Middle frontal gyrus (tissue), 1 donor: Measurements from ENCODE around the gene BLVRA.
"Not testable (repeated sequence)": the region's sequence is repeated elsewhere in the genome, so short reads cannot be mapped to it uniquely, and the experiment has no call there.

Source experiments
- DNase-seq: peaks from one replicate; pipeline ENCODE4 v3.0.0-alpha.2; 2015; ENCODE audit warnings: low spot score; ENCODE audit errors: extremely low spot score

BLVRA gene

DNA sequence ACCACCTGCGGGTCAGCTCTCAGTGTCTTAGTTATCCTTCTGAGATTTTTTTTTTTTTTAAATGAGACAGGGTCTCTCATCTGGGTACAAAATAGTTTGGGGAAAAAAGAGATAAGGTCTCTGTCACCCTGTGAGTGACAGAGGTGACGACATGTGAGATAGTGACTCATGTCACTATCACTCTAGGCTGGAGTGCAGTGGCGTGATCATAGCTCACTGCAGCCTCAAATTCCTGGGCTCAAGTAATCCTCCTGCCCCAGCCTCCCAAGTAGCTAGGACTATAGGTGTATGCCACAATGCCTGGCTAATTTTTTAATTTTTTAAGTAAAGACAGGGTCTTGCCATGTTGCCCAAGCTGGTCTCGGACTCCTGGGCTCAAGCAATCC is 10.4 kb downstream of the BLVRA start:
- no peak for DNase-seq

DNA sequence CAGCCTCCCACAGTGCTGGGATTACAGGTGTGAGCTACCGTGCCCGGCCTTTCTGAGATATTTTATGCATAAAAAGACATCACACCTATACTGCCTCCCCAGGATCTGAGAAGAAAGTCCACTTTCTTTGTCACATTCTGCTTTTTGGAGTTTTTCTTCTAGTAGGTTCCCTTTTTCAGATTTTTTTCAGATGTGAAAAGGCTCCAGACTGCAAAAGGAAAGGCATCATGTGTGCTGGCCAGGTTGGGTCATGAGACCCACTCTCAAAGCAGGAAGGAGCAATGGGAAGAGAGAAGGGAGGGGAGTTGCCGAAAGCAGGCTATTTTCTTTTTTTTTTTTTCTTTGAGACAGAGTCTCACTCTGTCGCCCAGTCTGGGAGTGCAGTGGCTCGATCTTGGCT is 10.8 kb downstream of the BLVRA start:
- DNase-seq = no peak

- DNase-seq = no peak
These were observed 11.4 kb downstream of the BLVRA start for GRCh38 chr7:43769791-43770465.

DNA sequence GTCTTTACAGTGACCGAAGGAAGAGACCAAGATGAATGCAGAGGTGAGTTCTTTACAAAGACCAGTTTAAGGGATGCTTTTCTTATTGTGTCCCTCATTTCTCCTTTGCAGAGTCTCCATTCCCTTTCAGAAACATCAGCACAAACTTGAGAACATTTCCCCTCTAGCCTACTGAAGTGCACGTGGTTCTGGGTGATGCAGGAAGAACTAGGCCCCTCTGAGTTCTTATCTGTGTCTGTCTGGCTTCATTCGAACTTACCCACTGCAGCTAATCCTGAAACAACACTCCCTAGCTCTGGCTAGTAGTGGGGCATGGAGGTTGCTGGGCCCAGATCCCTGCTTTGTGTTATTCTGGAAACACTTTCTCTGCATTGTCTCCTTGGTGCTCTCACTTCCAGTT is 12.6 kb downstream of the BLVRA start:
- no peak for DNase-seq

- no peak for DNase-seq
These were observed 13.1 kb downstream of the BLVRA start for GRCh38 chr7:43771573-43771972.

DNA sequence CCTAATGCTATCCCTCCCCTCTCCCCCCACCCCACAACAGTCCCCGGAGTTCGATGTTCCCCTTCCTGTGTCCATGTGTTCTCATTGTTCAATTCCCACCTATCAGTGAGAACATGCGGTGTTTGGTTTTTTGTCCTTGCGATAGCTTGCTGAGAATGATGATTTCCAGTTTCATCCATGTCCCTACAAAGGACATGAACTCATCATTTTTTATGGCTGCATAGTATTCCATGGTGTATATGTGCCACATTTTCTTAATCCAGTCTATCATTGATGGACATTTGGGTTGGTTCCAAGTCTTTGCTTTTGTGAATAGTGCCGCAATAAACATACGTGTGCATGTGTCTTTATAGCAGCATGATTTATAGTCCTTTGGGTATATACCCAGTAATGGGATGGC is 14.8 kb downstream of the BLVRA start:
- DNase-seq = not testable (repeated sequence)

DNA sequence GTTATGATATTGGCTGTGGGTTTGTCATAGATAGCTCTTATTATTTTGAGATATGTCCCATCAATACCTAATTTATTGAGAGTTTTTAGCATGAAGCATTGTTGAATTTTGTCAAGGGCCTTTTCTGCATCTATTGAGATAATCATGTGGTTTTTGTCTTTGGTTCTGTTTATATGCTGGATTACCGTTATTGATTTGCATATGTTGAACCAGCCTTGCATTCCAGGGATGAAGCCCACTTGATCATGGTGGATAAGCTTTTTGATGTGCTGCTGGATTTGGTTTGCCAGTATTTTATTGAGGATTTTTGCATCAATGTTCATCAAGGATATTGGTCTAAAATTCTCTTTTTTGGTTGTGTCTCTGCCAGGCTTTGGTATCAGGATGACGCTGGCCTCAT is 16.8 kb downstream of the BLVRA start:
- not testable (repeated sequence) for DNase-seq

GRCh38 chr7:43778293-43779044 is 20.0 kb downstream of the BLVRA start:
- not testable (repeated sequence) for DNase-seq

- no peak for DNase-seq
These were observed 20.7 kb downstream of the BLVRA start for GRCh38 chr7:43779045-43779812.

DNA sequence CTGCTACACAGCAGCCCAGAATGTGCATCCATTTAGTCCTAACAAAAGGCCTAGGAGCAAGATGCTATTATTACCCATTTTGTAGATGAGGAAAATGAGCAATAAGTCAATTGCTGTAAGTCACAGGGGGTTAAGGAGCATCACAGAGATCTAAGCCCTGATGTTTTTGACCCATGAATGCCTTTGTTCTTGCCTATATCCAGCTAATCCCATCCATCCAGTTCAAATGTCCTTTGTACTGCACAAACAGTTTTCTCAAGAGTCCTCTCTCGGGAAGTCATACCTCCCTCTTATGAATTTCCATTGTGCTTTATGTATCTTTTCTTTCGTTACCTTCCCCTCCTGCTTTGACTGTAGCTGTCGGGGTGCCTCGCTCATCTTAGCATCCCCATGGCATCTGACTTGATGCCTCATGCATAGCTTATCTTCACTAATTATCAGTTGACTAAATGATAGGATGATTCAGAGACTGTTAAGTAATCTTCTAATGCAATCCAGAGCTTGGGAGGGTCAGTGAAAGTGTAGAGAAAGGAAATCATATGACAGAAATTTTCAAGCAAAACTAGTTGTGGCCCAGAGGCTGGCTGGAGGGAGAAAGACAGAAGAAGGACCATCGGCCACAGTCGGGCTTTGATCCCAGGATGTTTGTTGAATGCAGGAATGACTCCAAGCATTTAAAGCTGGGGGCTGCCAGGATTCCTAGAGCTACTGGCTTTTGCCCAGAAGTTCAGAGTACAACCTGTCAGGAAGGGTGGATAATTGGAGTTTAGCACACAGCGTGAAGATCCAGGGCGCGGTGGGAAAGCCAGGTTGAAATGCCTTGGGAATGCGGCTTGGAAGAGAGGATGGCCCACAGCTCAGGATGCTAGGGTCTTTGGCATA is 23.5 kb downstream of the BLVRA start:
- DNase-seq = no peak

DNA sequence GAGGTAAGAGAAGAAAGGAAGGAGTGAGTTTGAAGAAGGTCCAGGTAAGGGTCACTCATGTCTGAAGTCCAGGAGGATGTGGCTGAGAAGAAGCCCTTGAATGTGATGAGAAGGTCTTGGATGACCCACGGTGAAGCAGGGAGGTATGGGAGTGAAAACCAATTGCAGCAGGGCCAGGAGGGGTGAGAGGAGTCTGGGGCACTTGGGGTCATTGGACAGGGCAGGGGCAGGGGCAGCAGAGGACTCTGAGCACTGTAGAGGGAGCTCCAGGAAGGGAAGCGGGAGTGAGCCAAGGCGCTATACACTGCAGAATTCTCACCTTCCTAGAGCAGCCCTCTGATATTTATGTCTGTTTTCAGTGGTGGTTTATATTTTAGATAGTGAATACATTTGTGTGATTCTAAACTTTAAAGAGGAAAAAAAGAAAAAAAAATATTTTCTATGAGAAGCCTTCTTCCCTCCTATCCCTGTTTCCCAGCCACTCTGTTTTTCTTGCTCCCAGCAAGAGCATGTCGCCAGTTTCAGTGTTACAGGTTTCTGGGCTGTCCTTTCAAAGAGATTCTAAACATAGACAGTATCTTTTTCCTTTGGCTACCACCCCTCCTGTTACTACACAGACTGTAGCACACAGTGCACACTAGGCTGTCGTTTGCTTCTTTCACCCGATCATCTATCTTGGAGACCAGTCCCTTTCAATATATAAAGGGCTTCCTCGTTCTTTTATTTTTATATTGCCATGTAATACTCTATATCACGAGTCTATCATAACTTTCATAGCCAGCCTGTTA is 24.5 kb downstream of the BLVRA start:
- no peak for DNase-seq

DNA sequence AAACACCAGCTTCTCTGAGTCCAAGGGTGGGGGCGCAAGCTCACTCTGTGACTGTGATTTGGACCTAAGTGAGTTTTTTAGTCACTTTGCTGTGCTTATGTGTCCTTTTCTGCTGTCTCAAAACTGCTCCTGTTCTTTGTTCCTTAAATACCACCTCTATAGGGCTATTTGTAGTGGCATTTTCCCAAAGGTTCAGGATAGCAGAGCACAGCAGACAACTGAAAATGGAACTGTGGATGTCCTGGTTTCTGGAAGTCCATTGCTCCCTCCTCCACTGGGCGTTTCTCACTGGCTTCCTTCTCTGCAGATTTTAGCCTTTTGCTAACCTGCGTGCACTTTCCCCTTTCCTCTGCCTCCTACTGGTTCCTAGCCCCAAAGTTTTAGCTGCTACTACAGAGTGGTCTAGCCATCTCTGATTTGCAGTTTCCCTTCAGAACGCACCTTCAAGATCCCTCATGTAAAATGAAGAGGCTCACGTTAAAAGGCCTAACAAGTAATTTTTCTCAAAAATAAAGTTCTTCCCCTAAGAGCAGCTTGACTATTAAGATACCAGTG is 25.6 kb downstream of the BLVRA start:
- DNase-seq = no peak

GRCh38 chr7:43784585-43785087 is 26.2 kb downstream of the BLVRA start:
- DNase-seq = not testable (repeated sequence)

GRCh38 chr7:43785420-43785819 is 26.9 kb downstream of the BLVRA start:
- no peak for DNase-seq

DNA sequence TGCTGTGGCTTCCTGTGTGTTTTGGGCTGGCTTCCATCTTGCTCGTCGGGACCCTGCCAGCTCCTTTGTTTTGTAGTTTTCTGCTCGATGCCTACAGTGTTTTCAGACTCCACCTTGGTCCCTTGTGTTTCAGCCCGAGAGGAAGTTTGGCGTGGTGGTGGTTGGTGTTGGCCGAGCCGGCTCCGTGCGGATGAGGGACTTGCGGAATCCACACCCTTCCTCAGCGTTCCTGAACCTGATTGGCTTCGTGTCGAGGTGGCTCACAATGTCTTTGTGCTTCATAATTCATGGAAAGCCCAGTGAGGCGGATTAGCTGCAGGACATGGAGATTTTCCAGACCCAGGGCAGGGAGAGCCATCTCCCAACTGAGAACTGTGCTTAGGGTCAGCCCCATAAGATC is 29.3 kb downstream of the BLVRA start:
- DNase-seq = no peak

DNA sequence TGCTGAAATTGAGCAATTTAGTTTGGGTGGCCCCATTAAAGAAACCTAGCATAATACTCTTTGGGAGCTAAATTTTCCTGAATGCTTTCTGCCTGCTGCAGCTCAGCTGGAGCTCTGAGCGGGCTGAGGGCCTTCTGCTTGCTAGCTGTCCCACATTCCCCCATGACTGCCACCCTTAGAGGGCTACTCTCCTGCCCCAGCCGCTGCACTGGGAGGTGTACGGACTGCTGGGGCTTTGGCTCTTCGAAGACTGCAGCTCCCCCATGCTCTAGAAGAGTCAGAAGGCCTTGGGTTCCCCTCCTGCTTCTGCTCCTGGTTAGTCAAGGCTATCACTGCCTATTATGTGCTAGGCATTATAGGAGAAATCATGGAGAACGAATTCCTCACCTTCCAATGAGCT is 31.5 kb downstream of the BLVRA start:
- no peak for DNase-seq

GRCh38 chr7:43790834-43791233 is 32.4 kb downstream of the BLVRA start:
- no peak for DNase-seq

GRCh38 chr7:43791665-43792064 is 33.2 kb downstream of the BLVRA start:
- no peak for DNase-seq

GRCh38 chr7:43792471-43793150 is 34.1 kb downstream of the BLVRA start:
- DNase-seq = no peak
